Measurements from ENCODE around the gene FARP2. TPM values are rescaled to one million over a fixed set of nuclear protein-coding genes. Genes with fewer than 3 reads are reported as not detected.
A peak's percentile ranks its signal among the peaks of the same experiment; 100 is the strongest.

Gene FARP2
- total and polyA plus RNA-seq, 2 of the 13 experiments (the other 11 are each of a cell fraction or from before 2014, with no cell fraction given): 28.0 to 45.4 TPM

DNA sequence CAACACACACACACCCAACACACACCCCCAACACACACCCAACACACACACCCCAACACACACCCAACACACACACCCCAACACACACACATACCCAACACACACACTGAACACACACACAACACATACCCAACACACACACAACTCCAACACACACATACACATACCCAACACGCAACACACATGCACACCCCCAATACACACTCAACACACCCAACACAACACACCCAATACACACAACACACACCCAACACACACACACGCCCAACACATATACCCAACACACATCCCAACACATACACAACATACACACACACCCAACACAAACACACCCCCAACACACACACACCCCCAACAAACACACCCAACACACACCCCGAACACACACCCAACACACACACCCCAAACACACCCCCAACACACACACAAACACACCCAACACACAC, 160.5 kb downstream of the FARP2 start (continued):
- TF ChIP-seq, protein P1, sequence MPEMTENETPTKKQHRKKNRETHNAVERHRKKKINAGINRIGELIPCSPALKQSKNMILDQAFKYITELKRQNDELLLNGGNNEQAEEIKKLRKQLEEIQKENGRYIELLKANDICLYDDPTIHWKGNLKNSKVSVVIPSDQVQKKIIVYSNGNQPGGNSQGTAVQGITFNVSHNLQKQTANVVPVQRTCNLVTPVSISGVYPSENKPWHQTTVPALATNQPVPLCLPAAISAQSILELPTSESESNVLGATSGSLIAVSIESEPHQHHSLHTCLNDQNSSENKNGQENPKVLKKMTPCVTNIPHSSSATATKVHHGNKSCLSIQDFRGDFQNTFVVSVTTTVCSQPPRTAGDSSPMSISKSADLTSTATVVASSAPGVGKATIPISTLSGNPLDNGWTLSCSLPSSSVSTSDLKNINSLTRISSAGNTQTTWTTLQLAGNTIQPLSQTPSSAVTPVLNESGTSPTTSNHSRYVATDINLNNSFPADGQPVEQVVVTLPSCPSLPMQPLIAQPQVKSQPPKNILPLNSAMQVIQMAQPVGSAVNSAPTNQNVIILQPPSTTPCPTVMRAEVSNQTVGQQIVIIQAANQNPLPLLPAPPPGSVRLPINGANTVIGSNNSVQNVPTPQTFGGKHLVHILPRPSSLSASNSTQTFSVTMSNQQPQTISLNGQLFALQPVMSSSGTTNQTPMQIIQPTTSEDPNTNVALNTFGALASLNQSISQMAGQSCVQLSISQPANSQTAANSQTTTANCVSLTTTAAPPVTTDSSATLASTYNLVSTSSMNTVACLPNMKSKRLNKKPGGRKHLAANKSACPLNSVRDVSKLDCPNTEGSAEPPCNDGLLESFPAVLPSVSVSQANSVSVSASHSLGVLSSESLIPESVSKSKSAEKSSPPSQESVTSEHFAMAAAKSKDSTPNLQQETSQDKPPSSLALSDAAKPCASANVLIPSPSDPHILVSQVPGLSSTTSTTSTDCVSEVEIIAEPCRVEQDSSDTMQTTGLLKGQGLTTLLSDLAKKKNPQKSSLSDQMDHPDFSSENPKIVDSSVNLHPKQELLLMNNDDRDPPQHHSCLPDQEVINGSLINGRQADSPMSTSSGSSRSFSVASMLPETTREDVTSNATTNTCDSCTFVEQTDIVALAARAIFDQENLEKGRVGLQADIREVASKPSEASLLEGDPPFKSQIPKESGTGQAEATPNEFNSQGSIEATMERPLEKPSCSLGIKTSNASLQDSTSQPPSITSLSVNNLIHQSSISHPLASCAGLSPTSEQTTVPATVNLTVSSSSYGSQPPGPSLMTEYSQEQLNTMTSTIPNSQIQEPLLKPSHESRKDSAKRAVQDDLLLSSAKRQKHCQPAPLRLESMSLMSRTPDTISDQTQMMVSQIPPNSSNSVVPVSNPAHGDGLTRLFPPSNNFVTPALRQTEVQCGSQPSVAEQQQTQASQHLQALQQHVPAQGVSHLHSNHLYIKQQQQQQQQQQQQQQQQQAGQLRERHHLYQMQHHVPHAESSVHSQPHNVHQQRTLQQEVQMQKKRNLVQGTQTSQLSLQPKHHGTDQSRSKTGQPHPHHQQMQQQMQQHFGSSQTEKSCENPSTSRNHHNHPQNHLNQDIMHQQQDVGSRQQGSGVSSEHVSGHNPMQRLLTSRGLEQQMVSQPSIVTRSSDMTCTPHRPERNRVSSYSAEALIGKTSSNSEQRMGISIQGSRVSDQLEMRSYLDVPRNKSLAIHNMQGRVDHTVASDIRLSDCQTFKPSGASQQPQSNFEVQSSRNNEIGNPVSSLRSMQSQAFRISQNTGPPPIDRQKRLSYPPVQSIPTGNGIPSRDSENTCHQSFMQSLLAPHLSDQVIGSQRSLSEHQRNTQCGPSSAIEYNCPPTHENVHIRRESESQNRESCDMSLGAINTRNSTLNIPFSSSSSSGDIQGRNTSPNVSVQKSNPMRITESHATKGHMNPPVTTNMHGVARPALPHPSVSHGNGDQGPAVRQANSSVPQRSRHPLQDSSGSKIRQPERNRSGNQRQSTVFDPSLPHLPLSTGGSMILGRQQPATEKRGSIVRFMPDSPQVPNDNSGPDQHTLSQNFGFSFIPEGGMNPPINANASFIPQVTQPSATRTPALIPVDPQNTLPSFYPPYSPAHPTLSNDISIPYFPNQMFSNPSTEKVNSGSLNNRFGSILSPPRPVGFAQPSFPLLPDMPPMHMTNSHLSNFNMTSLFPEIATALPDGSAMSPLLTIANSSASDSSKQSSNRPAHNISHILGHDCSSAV (CRISPR knock-in tag; IDR thresholded peaks at IDR 0.05; ENCODE audit: borderline replicate concordance): no peak
- TF ChIP-seq ZBTB21 (CRISPR knock-in tag; IDR thresholded peaks at IDR 0.05) (no peak), HNRNPL (IDR thresholded peaks at IDR 0.05; ENCODE audit: low read depth, low read length) (peak; percentile 58), ZBTB3 (CRISPR knock-in tag; IDR thresholded peaks at IDR 0.05; ENCODE audit: borderline replicate concordance, low read depth) (no peak), ZFP36L1 (CRISPR knock-in tag; IDR thresholded peaks at IDR 0.05) (no peak), SALL2 (CRISPR knock-in tag; IDR thresholded peaks at IDR 0.05) (no peak)

Measured in HepG2 (cell line).